HG03571 (cell line): ENCODE measurements around the gene TESMIN.

Source experiments
- ATAC-seq: cut with Tn5 transposase; IDR thresholded peaks from one replicate; pipeline ENCODE4 v1.9.1; 2021; ENCODE audit not compliant: unreplicated experiment

The TESMIN gene, protein sequence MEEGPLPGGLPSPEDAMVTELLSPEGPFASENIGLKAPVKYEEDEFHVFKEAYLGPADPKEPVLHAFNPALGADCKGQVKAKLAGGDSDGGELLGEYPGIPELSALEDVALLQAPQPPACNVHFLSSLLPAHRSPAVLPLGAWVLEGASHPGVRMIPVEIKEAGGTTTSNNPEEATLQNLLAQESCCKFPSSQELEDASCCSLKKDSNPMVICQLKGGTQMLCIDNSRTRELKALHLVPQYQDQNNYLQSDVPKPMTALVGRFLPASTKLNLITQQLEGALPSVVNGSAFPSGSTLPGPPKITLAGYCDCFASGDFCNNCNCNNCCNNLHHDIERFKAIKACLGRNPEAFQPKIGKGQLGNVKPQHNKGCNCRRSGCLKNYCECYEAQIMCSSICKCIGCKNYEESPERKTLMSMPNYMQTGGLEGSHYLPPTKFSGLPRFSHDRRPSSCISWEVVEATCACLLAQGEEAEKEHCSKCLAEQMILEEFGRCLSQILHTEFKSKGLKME

DNA sequence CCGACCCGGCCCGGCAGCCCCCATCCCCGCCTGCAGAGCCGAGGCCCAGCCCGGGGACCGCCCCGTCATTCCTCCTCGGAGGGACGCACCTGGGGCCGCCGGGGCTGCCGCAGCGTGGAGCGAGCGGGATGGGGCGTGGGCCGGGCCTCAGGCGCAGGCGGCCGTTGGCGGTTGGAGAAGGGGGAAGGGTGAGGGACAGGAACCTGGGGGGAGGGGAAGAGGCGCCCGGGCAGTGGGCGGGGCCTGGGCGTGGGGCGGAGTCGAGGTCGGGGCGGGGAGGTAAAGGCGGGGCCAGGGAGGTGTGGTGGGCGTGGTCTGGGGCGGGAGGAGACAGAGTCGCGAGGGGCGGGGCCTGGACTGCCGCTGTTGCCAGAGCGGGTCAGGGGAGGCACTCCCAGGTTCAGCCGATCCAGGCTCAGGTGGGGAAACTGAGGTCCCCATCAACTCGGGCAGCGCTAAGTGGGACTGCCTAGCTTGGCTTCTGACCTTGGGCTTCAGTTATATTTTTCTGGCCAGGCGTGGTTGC, at the start of gene TESMIN:
Gene TESMIN (minus strand): TSS at position 190 of the 526 bp plus-strand sequence. CDS start 860 bp downstream, outside the sequence.
- no peak for ATAC-seq

DNA sequence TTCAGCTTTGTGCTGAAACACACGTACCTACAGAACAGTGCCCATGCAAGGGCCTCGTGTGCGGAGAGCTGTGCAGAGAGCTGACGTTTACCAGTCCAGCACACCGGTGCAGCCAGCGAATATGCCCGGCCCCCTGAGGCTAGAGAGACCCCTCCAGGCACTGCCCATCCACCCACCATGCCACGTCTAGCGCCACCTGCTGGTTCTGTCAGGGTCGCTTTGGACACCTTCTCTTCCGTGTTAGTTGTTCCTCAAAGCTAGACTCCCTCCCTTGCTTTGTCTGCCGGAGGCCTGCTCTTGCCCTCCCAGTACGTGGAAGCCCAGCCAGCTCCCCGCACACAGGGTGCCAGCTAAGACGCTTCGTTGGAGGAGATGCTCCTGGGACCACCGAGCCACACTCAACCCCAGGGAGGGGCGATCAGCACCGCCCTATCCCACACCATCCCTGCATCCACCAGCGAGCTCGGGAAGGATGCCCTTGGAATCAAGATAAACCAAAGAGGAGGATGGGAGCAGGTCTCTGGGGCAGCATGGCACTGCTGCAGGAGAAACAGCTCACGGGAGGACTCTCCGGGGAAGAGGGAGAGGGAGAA, 47.0 kb upstream of the TESMIN start:
- ATAC-seq, result no peak

DNA sequence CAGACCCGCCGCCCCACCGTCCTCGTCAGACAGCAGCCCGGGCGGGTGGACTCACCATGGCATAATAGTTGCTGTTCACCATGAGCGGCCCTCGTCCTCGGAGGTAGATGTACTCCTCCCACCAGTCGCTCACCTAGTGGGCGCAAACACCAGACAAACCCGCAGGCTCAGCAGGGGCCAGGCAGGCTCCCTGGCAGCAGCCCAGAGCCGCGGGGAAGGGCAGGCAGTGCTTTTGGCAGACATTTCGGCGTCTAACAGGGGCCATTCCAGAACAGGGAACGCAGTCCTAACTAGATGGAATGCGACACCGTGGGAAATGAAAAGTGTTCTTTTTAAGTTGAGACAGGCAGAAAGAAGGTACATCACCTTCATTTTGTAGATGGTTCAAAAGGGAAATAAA, 45.5 kb upstream of the TESMIN start:
- no peak for ATAC-seq

DNA sequence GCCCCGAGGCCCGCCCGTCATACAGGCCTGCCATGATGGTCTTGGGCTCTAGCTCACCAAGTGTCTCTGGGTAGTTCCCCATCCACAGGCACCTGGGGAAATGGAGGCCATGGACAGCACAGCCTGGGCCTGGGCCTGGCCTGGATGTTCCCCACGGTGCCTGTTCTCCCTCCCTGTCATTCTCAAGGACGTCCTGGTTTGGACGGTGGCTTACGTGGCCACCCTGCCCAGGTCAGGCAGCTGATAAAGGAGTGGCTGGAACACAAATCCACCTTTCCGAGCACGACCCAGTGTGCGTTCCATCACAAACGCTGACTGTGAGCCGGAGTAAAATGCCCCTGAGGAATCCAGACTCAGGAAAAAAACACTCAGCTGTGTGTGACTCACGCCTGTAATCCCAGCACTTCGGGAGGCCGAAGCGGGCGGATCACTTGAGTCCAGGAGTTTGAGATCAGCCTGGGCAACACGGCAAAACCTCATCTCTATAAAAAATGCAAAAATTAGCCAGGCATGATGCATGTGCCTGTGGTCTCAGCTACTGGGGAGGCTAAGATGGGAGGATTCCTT, 41.2 kb upstream of the TESMIN start:
- ATAC-seq, result no peak

DNA sequence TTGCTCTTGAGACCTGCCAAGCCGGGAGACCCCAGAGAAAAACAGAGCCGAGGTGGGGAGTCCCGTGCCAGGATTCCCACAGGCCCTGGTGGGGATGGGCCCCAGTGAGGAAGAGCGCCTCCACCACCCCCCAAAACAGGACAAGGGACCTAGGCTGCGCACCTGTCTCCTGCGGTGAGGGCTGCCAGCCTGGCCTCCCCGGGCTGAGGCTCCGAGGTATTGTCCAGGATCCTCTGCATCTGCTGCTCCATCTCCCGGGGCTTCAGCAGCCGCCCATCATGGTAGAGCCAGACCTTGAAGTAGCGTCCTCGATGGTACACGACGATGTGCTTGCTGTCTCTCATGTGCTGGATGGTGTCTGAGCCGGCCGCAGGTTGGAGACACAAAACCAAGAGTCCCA, 33.3 kb upstream of the TESMIN start:
- no peak for ATAC-seq

DNA sequence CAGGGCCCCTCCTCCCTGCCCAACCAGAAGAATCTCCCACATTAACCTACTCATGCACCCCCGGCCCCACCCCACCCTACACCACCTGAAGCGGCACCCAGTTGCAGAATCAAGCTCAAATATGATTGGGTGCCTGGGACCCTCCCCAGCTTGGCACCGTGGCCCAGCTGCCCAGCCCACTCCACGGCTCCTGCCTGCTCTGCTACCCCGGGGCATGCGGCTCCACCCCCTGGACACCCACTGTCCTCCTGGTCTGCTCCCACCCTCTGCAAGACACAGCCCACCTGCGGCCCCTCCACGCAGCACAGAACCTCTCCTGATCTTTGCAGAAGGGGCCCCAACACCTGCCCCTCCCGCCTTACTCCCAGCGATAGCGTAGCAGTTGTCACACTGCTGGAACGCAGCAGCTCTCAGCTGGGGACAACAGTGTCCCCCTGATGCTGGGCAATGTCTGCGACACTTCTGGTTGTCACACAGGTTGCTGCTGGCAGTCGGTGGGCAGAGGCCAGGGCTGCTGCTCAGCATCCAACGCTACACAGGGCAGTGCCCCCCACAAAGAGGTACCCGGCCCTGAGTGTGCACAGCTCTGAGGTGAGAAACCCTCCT, 32.0 kb upstream of the TESMIN start:
- ATAC-seq, result no peak

DNA sequence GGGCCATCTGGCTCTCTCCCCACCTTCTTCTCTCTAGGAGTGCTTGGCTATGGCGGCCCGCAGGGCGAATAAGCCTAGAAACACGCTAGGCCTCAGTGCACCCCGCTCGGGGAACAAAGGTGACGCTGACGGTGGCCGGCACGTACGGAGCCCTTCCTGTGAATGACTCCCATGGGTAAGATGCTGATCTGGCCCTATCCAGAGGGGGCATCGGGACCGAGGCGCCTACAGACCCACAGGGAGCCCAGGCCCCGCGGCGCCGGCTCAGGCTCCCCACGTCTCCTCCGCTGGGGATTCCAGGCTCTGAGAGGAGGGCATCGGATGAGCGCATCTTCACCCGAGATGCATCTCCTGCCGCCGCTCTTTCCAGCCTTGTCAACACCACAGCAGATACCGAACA, 31.4 kb upstream of the TESMIN start:
- ATAC-seq, result no peak

DNA sequence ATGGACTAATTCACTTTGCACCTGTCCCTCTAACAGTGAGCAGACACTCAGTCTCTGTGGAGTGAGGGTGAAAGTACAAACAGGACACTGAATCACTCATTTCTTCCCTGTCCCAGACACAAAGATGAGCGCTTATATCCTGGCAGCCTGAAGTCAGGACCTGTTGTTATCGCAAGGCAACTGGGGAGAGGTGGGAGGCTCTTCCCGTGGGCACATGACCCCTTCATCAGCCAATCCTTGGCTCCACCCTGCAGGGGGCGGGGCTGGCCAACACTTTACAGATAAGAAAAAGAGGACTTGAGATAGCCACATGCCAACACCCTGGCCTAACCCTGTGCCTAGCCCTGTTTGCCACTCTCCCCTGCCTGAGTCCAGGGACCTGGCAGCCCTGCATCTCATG, 29.5 kb upstream of the TESMIN start:
- no peak for ATAC-seq

DNA sequence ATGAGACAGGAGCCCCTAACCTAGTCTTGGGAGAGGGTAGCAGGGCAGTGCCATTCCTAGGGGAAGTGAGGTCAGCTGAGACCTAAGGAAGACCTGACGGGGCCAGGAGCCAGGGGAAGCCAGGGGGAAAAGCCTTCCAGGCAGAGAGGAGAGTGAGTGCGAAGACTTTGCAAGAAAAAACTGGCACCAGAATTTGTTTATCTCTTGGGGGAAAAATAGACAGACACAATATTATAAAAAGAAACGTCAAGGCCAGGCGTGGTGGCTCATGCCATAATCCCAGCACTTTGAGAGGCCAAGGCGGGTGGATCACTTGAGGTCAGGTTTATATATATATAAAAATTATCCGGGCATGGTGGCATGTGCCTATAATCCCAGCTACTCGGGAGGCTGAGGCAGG, 26.9 kb upstream of the TESMIN start:
- no peak for ATAC-seq

DNA sequence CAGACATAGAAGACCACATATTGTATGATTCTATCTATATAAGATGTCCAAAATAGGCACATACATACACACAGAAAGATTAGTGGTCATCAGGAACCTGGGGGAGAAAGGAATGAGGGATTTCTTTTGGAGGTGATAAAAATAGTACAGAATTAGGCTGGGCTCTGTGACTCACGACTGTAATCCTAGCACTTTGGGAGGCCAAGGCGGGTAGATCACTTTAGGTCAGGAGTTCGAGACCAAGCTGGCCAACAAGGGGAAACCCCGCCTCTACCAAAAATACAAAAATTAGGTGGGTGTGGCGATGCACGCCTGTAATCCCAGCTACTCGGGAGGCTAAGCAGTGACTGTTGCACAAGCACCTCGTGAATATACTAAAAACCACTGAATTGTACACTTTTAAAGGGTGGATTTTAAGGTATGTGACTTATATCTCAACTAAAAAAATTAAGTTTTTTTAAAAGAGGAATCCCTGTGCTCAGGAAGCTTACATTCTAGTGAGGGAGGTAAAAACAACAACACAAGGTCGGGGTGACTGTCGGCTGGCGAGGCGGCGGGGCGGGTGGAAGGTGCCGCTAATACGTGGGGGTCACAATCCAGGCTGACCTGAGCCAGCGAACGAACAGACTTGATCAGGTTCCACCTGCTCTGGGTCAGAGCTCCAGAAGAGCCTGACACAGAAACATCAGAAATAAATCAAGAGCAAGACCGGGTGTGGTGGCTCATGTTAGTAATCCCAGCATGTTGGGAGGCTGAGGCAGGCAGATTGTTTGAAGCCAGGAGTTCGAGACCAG, 25.3 kb upstream of the TESMIN start:
- no peak for ATAC-seq

DNA sequence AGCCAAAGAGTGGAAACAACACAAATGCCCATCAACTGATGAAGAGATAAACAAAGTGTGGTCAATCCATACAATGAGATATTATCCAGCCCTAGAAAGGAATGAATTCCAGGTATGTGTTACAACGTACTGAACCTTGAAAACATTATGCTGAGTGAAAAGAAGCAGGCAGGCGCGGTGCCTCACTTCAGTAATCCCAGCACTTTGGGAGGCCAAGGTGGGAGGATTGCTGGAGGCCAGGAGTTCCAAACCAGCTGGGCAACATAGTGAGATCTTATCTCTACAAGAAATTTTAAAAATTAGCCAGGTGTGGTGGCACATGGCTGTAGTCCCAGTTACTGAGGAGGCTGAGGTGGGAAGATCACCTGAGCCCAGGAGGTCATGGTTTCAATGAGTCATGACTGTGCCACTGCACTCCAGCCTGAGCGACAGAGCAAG, 24.6 kb upstream of the TESMIN start:
- no peak for ATAC-seq

DNA sequence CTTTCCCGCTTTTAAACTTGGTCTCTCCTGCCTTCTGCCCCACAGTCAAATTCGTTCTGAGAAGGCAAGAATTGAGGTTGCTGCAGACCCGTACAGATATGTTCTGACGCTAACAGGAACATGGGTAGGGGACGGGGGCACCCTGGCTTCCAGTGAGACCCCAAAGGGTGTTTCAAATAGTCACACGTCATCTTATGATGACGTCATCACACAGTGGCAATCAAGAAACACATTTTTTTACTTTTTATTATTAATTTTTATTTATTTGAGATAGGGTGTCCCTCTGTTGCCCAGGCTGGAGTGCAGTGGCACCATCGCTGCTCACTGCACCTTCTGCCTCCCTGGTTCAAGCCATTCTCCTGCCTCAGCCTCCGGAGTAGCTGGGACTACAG, 22.9 kb upstream of the TESMIN start:
- no peak for ATAC-seq

DNA sequence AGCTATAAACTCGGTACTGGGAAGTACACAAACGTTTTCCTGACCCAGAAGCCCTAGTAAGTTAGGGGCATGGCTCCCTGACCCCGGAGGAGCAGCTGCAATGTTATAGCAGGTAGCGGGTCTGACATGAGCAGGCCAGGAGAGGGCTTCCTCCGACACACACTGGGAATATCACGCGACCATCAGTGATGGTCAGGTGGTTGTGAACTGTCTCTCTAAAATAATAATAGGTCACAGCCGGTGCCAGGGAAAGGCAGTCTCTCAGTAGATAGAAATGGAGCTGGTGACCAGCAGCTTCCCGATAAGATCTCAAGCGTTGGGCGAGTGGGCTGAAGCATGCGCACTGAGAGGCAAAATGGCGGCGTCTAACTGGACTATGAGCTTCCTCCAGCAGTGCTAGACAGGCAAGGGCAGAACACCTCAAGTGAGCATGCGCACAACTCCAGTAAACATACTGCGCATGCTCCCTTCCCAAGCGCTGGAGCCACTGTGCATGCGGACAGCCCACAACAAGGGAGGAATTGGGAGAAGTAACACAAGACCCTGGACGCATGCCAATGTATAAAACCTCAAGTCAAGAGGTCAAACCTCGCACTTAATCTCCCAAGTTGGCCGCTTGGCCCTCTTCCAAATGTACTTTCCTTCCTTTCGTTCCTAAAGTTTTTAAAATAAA, 22.3 kb upstream of the TESMIN start:
- ATAC-seq, result no peak

DNA sequence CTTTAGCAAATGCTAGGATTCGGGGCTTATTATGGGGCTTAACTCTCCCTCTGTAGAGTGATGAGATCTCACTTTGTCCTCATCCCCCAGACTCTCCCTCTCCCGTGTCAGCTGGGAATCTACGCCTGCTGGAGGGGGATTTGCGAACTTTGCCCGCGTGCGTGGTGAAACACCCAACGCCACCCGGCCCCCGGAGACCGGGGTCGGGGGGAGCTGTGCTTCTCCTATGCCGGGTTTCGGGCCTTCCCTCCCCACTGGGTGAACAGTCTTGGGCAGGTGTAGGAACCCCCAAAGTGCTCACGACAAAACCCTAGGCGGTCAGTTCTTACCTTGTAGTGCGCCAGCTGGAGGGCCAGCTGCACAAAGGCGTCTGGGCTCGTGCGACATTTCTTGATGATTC, 21.6 kb upstream of the TESMIN start:
- ATAC-seq, result no peak

DNA sequence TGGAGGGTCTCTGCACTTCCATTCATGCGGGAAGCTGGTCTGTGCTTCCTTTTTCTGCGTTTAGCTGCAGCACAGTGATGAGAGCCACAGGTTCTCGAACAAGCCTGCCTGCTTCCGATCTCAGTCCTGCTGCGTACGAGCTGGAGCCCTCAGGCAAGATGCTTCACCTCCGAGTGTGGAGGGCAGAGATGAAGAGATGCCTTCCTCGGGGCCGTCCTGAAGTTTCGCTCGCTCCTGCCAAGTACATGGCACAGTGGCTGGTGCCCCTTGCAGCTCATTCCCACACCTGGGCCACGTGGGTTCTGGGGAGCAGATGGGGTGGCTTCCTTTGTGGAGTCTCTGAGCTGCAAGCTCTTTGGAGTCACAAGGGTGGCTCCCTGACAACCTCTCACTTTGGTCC, 19.5 kb upstream of the TESMIN start:
- ATAC-seq, result no peak

DNA sequence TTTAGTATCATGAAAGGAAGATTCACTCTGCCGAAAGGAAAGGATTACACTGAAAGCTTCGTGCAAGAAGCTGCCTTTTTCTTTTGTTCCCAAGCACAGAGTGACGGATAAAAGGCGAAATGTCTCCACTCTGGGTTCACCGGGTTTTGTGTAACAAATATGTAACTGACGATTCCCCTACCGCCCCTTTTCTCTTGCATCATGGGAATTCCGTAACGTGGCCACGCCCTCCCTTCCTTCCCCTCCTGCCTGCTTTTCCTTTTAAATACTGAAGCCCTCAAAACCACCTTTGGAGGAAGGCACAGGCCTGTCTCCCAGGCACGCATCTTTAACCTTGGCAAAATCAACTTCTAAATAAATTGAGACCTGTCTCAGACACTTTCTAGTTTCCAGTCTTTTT, 16.4 kb upstream of the TESMIN start:
- no peak for ATAC-seq

DNA sequence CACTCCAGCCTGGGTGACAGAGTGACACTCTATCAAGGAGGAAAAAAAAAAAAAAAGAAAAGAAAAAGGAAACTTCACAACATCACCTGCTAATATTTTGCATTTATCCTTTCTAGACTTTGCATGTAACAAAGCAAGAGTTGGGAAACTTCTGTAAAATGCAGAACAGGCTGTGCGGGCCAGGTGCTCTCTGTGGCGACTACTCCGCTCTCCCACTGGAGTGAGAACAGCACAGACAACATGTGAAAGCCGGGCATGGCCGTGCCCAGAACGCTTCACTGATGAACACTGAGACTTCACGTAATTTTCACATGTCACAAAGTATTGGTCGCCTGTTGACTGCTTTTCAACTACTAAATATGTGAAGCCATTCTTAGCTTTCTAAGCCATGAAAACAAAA, 15.5 kb upstream of the TESMIN start:
- no peak for ATAC-seq

DNA sequence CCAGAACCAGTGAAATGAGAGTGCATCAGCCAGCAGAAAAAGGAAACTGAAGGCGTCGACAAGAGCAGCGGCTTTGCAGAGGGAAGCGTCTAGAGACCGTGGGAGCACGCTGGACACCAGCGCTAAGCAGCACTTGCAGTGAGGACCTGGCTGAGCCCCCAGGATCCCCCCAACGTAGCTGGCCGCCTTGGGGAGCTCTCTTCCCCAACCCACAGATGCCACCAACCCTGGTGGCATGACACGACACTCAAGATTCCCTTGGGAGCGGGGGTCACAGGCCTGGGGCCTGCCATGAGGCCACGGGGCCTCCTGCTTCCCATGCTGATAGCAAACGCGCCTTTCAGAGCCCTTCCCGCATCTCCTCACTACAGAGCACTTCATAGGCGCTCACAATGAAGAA, 13.4 kb upstream of the TESMIN start:
- no peak for ATAC-seq

DNA sequence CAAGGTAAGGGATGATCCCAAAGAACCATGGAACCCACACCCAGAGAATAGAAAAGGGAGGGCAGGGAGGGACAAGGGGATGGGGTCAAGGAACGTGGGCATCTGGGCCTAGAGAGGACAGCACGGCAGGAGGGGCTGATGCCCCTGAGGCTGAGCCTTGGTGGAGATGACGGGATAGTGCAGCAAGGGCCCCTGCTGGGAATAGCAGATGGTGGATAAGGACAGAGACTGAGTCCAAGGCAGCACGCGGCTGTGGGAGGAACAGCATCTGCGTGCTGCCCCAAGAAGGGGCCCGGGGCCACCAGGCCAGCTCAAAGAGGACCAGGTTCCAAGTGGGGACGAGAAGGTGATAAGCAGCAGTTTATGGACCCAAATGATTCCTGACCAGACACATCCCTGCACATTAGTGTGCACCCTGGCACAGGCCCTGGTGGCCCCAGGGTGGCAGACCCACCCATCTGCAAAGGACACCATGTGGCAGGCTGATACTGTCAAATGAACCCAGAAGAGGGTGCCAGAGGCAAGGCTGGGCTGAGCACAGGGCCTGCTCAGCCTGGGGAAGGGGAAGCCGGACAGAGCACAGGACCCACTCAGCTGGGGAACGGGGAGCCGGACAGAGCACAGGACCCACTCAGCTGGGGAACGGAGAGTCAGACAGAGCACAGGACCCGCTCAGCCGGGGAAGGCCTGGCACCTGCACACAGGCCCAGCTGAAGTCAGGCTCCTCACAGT, 12.8 kb upstream of the TESMIN start:
- ATAC-seq, result no peak
